Activated effector memory CD4-positive, alpha-beta T cell treated with Interleukin-2 at 50 U/mL for 16 hours (primary cell): ENCODE data around the gene SLC16A9.

Experiments used
- DNase-seq: peaks from one replicate; pipeline ENCODE4 v3.0.0-alpha.2; 2020

The SLC16A9 gene

GRCh38 chr10:59627366-59628018 lies 82.2 kb downstream of the SLC16A9 start:
- DNase-seq: no peak

- no peak for DNase-seq
These were observed 83.2 kb downstream of the SLC16A9 start for GRCh38 chr10:59626523-59626869.

- no peak for DNase-seq
These were observed 83.7 kb downstream of the SLC16A9 start for GRCh38 chr10:59625721-59626522.

- DNase-seq: no peak
These were observed 84.7 kb downstream of the SLC16A9 start for GRCh38 chr10:59624951-59625350.

GRCh38 chr10:59624136-59624535 lies 85.5 kb downstream of the SLC16A9 start:
- no peak for DNase-seq

- DNase-seq: no peak
These were observed 86.2 kb downstream of the SLC16A9 start for GRCh38 chr10:59623133-59624121.

GRCh38 chr10:59622320-59623132 lies 87.1 kb downstream of the SLC16A9 start:
- no peak for DNase-seq

GRCh38 chr10:59621771-59622170 lies 87.9 kb downstream of the SLC16A9 start:
- DNase-seq: no peak

- no peak for DNase-seq
These were observed 91.0 kb downstream of the SLC16A9 start for GRCh38 chr10:59618666-59619065.

- DNase-seq: no peak
These were observed 91.7 kb downstream of the SLC16A9 start for GRCh38 chr10:59617996-59618395.

GRCh38 chr10:59611048-59611447 lies 98.6 kb downstream of the SLC16A9 start:
- DNase-seq: no peak

GRCh38 chr10:59607970-59608369 lies 101.7 kb downstream of the SLC16A9 start:
- no peak for DNase-seq

GRCh38 chr10:59606551-59606961 lies 103.1 kb downstream of the SLC16A9 start:
- no peak for DNase-seq

- DNase-seq: no peak
These were observed 107.7 kb downstream of the SLC16A9 start for GRCh38 chr10:59601985-59602384.
